ENCODE measurements around the gene KBTBD2. TPM values are rescaled to one million over a fixed set of nuclear protein-coding genes. Genes with fewer than 3 reads are reported as not detected.
"Not testable (repeated sequence)": the region's sequence is repeated elsewhere in the genome, so short reads cannot be mapped to it uniquely, and the experiment has no call there.

KBTBD2 gene
- total and polyA plus RNA-seq, 12 donors = 16.0 to 57.0 (median 25.8) TPM

DNA sequence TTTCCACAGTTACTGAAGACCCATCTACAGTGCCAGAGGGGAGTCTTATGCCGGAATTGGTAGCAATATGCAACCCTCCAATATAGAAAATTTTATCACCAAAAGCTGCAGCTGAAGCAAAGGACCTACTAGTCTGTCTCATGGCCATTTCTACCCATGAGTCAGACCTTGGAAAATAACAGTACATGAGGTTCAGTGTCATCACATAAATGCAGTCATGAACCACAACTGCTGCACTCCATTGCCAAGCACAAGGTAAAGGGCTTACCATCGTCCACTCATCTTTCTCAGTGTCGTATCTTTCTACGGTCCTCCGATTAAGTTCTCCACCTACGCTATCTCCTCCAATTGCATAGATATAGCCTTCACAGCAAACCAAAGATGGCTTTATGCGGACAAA is 21.8 kb downstream of the KBTBD2 start:
- 95 to 100% (median 98%) methylated on average over 7 of the region's 7 CpGs for WGBS, 4 donors
- TF ChIP-seq CTCF (IDR thresholded peaks at IDR 0.05) (no peak), POLR2A (IDR thresholded peaks at IDR 0.05) (no peak)

GRCh38 chr7:32868116-32868515 is 23.4 kb downstream of the KBTBD2 start:
- DNase-seq = no peak
- Histone ChIP-seq H3K27ac (no peak overlapping the region), H3K4me3 (no peak overlapping the region), H3K36me3 (replicated peaks in 1 of 2) (peaks cover 0 to 20% of the 10 kb centered on the region in 2 donors), H3K9me3 (replicated peaks in 1 of 3) (no peaks in the 10 kb centered on the region), H3K27me3 (no peaks in the 10 kb centered on the region), H3K4me1 (replicated peaks in 1 of 2) (peaks cover 8 to 12% of the 10 kb centered on the region in 2 donors)
- no peak for TF ChIP-seq CTCF (IDR thresholded peaks at IDR 0.05)
- TF ChIP-seq POLR2A (IDR thresholded peaks at IDR 0.05) = no peak
- intact Hi-C loops (cut with DNase I) = no loop called here
- 90 to 99% (median 94%) methylated on average over 4 of the region's 4 CpGs for WGBS, 4 donors

More for the DNA sequence above, 21.8 kb downstream of the KBTBD2 start:
- H3K36me3 ChIP-seq (replicated peaks in 1 of 2) = peaks cover 0 to 34% of the 10 kb centered on the region in 2 donors
- no peaks in the 10 kb centered on the region for H3K9me3 ChIP-seq (replicated peaks in 1 of 3)
- peaks cover 8 to 12% of the 10 kb centered on the region in 2 donors for H3K4me1 ChIP-seq (replicated peaks in 1 of 2)
- intact Hi-C loops (cut with DNase I) = no loop called here
- H3K4me3 ChIP-seq = no peak overlapping the region
- DNase-seq = no peak
- no peak overlapping the region for H3K27ac ChIP-seq
- no peaks in the 10 kb centered on the region for H3K27me3 ChIP-seq

GRCh38 chr7:32865448-32866030 is 26.0 kb downstream of the KBTBD2 start:
- Histone ChIP-seq H3K27me3 (no peaks in the 10 kb centered on the region), H3K36me3 (replicated peaks in 1 of 2) (peaks cover 0 to 14% of the 10 kb centered on the region in 2 donors), H3K4me3 (no peak overlapping the region), H3K4me1 (replicated peaks in 1 of 2) (peaks cover 2 to 7% of the 10 kb centered on the region in 2 donors), H3K27ac (no peak overlapping the region), H3K9me3 (replicated peaks in 1 of 3) (no peaks in the 10 kb centered on the region)
- no peak for TF ChIP-seq POLR2A (IDR thresholded peaks at IDR 0.05)
- no peak for TF ChIP-seq CTCF (IDR thresholded peaks at IDR 0.05)
- DNase-seq = no peak
- intact Hi-C loops (cut with DNase I) = no loop called here

- H3K36me3 ChIP-seq (replicated peaks in 1 of 2); H3K27ac ChIP-seq; H3K9me3 ChIP-seq (replicated peaks in 1 of 3); DNase-seq; H3K27me3 ChIP-seq; H3K4me1 ChIP-seq (replicated peaks in 1 of 2); H3K4me3 ChIP-seq; intact Hi-C loops (cut with DNase I): not testable (repeated sequence)
- WGBS, 4 donors = 98 to 100% (median 100%) methylated on average over 1 of the region's 1 CpG
Measured at GRCh38 chr7:32863872-32864271, 27.7 kb downstream of the KBTBD2 start.

- H3K27ac ChIP-seq = no peak overlapping the region
- intact Hi-C loops (cut with DNase I) = no loop called here
- TF ChIP-seq POLR2A (IDR thresholded peaks at IDR 0.05) (no peak), CTCF (IDR thresholded peaks at IDR 0.05) (no peak)
- no peak overlapping the region for H3K4me3 ChIP-seq
- no peaks in the 10 kb centered on the region for H3K27me3 ChIP-seq
- no peaks in the 10 kb centered on the region for H3K9me3 ChIP-seq (replicated peaks in 1 of 3)
- DNase-seq = no peak
- no peaks in the 10 kb centered on the region for H3K36me3 ChIP-seq (replicated peaks in 1 of 2)
- no peaks in the 10 kb centered on the region for H3K4me1 ChIP-seq (replicated peaks in 1 of 2)
Measured at GRCh38 chr7:32860090-32860489, 31.5 kb downstream of the KBTBD2 start.
